Hematopoietic multipotent progenitor cell treated with erythropoietin and hydrocortisone succinate and interleukin-3 and kit ligand, for 6 days (in vitro differentiated cells): ENCODE data around the gene AMMECR1L.
"Not testable (repeated sequence)": the region's sequence is repeated elsewhere in the genome, so short reads cannot be mapped to it uniquely, and the experiment has no call there.

Source experiments
- DNase-seq: peaks from one replicate; pipeline ENCODE4 v3.0.0-alpha.2; 2015

The AMMECR1L gene

GRCh38 chr2:127886593-127886935, 808 bp upstream of the AMMECR1L start:
- DNase-seq = not testable (repeated sequence)

GRCh38 chr2:127884861-127885740, 655 bp downstream of the AMMECR1L start:
- peak; percentile 46 for DNase-seq

GRCh38 chr2:127884436-127884835, 1.3 kb downstream of the AMMECR1L start:
- no peak for DNase-seq

GRCh38 chr2:127879899-127880298, 5.9 kb downstream of the AMMECR1L start:
- no peak for DNase-seq

- DNase-seq = no peak
These were observed 8.1 kb downstream of the AMMECR1L start for GRCh38 chr2:127877626-127878025.

GRCh38 chr2:127877136-127877535, 8.6 kb downstream of the AMMECR1L start:
- DNase-seq = no peak

GRCh38 chr2:127874378-127875269, 11.1 kb downstream of the AMMECR1L start:
- DNase-seq = peak; percentile 55

GRCh38 chr2:127873707-127874303, 12.0 kb downstream of the AMMECR1L start:
- no peak for DNase-seq

GRCh38 chr2:127872354-127872753, 13.4 kb downstream of the AMMECR1L start:
- no peak for DNase-seq

- no peak for DNase-seq
These were observed 19.8 kb downstream of the AMMECR1L start for GRCh38 chr2:127865926-127866325.

- no peak for DNase-seq
These were observed 20.9 kb downstream of the AMMECR1L start for GRCh38 chr2:127864877-127865276.

- no peak for DNase-seq
These were observed 23.5 kb downstream of the AMMECR1L start for GRCh38 chr2:127862228-127862627.

GRCh38 chr2:127860130-127860529, 25.6 kb downstream of the AMMECR1L start:
- no peak for DNase-seq

- peak; percentile 85 for DNase-seq
These were observed 26.1 kb downstream of the AMMECR1L start for GRCh38 chr2:127859712-127860085.

GRCh38 chr2:127857265-127857808, 28.4 kb downstream of the AMMECR1L start:
- DNase-seq = peak; percentile 52

GRCh38 chr2:127853671-127854070, 32.1 kb downstream of the AMMECR1L start:
- no peak for DNase-seq

- DNase-seq = no peak
These were observed 33.4 kb downstream of the AMMECR1L start for GRCh38 chr2:127852388-127852787.

- DNase-seq = no peak
These were observed 37.8 kb downstream of the AMMECR1L start for GRCh38 chr2:127847931-127848330.

GRCh38 chr2:127844973-127845372, 40.8 kb downstream of the AMMECR1L start:
- no peak for DNase-seq

- DNase-seq = no peak
These were observed 42.1 kb downstream of the AMMECR1L start for GRCh38 chr2:127843677-127844076.

GRCh38 chr2:127841466-127842178, 44.1 kb downstream of the AMMECR1L start:
- DNase-seq = no peak

- no peak for DNase-seq
These were observed 44.9 kb downstream of the AMMECR1L start for GRCh38 chr2:127840893-127841292.
